GM13976 (cell line): ENCODE measurements around the gene KCNN2.

Experiments used
- DNase-seq: peaks from one replicate; pipeline ENCODE4 v3.0.0; 2012; ENCODE audit warnings: low spot score
- CTCF ChIP-seq: IDR thresholded peaks from 2 replicates; pipeline ENCODE4 v1.5.1; 2012; ENCODE audit warnings: borderline replicate concordance, mild to moderate bottlenecking; ENCODE audit not compliant: insufficient read depth; ENCODE audit errors: extremely low read depth, missing control alignments, control extremely low read depth
- in situ Hi-C: fragments of 300-500 bp; cut with MboI; formaldehyde crosslinking; loops from one replicate; pipeline ENCODE4 v1.12.0; 2022; ENCODE audit warnings: low sequenced_read_pairs, mixed read lengths, inconsistent platforms; ENCODE audit not compliant: unreplicated experiment

KCNN2 gene

GRCh38 chr5:114335391-114335790, 26.5 kb upstream of the KCNN2 start:
- no peak for DNase-seq
- TF ChIP-seq CTCF, result no peak
- in situ Hi-C loops, result no loop called here

GRCh38 chr5:114339108-114339507, 22.8 kb upstream of the KCNN2 start:
- in situ Hi-C loops, result no loop called here
- no peak for TF ChIP-seq CTCF
- DNase-seq, result no peak

DNA sequence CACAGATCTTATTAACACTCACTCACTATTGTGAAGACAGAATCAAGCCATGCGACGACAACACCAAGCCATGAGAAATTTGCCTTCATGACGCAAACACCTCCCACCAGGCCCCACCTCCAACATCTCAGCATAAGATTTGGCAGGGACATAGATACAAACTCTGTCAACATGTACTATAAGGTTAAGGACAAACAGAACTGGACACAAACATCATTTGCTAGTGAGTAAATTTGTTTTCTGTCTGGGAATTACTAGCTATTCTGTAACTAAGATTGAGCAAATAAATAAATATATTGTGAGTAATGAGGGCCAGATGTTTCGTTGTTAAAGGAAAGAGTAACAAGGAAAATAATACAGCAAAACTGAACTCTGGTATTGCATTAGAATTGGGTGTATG, 15.7 kb upstream of the KCNN2 start:
- in situ Hi-C loops, result no loop called here
- TF ChIP-seq CTCF, result no peak
- DNase-seq, result no peak

DNA sequence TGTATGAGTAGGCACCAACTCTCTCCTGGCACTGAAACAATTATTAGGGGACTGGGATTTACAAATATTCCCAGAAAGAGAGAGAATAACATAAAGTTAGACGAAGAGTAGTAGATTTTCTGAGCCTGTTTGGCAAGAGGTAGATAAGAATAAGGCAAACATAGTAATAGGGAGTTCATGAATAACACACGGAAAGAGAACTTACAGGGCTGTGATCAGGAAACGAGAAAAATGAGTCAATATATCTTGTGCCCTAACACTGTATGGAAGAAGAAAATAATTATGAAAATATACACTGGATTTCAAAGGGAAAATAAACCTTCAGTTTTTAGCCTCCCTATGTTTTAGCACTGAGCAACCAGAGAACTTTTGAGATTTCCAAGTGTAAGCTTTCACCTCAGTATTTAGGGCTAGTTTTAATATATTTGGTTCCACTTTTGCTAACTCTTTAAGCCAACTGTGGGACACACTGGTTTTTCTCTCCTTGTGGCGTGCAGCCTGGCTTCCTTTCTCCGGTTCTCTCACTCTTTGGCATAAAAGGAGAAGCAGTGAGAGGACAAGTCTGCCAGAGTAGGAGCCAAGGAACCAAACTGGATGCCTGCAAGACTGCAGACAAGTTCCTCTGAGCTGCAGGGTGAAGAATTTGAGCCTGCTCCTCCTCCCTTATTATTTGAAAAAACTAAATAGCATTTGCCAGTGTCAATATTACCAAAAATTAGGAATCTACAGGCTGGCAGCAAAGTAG, 6.6 kb upstream of the KCNN2 start:
- no peak for TF ChIP-seq CTCF
- no peak for DNase-seq
- in situ Hi-C loops, result no loop called here

DNA sequence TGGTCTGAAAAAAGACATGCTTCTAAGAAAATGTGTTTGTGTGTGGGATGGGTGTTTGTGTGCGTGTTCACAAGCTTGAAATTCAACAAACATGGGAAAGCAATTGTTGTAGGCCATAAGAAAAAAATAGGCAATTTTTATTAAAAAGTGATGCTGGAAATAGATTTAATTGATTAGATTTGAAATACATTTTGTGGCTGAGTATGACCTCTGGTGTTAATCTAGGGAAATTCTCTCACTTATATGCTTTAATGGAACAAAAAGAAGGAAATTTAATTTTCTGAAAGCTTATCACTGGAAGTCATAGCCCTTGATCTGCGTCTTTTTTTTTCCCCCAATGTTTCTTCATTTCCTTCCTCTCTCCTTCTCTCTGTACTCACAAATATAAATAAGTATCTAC, 3.5 kb upstream of the KCNN2 start:
- in situ Hi-C loops, result no loop called here
- no peak for DNase-seq
- no peak for TF ChIP-seq CTCF

GRCh38 chr5:114360357-114360756, 1.5 kb upstream of the KCNN2 start:
- no peak for TF ChIP-seq CTCF
- in situ Hi-C loops, result no loop called here
- DNase-seq, result no peak
